HCT116 (cell line): ENCODE results near the gene EVX1.

Source experiments
- CTCF ChIP-seq, 3 experiments: fragments of 200-600 bp in 1 of 3; sonication (generic) in 1 of 3; IDR thresholded peaks in 2 of 3; conservative IDR thresholded peaks in 1 of 3; 2 replicates each; pipeline ENCODE4 v1.5.1; 2012 to 2017; ENCODE audit warnings: low read depth in 2 of 3, low read length in 2 of 3, antibody characterized with exemption in 1 of 3, borderline replicate concordance in 1 of 3, control low read depth in 1 of 3, mild to moderate bottlenecking in 1 of 3, mixed read lengths in 1 of 3, mixed run types in 1 of 3, moderate library complexity in 1 of 3; ENCODE audit not compliant: insufficient read depth in 1 of 3
- EGR1 ChIP-seq: IDR thresholded peaks from 2 replicates; pipeline ENCODE4 v1.6.1; 2012; ENCODE audit warnings: low read depth
- POLR2A ChIP-seq: IDR thresholded peaks from 2 replicates; pipeline ENCODE4 v1.7.0; 2011; ENCODE audit warnings: borderline replicate concordance; ENCODE audit not compliant: insufficient read depth, insufficient read length; ENCODE audit errors: extremely low read depth
- POLR2AphosphoS5 ChIP-seq: IDR thresholded peaks from 2 replicates; pipeline ENCODE4 v1.6.1; 2011; ENCODE audit warnings: mild to moderate bottlenecking, low read depth, low read length, moderate library complexity
- RAD21 ChIP-seq: IDR thresholded peaks from 2 replicates; pipeline ENCODE4 v1.6.1; 2012; ENCODE audit warnings: low read depth, mild to moderate bottlenecking
- TF ChIP-seq, protein P1 (sequence below): IDR thresholded peaks from 2 replicates; pipeline ENCODE4 v1.6.1; 2012; ENCODE audit warnings: low read depth

DNA sequence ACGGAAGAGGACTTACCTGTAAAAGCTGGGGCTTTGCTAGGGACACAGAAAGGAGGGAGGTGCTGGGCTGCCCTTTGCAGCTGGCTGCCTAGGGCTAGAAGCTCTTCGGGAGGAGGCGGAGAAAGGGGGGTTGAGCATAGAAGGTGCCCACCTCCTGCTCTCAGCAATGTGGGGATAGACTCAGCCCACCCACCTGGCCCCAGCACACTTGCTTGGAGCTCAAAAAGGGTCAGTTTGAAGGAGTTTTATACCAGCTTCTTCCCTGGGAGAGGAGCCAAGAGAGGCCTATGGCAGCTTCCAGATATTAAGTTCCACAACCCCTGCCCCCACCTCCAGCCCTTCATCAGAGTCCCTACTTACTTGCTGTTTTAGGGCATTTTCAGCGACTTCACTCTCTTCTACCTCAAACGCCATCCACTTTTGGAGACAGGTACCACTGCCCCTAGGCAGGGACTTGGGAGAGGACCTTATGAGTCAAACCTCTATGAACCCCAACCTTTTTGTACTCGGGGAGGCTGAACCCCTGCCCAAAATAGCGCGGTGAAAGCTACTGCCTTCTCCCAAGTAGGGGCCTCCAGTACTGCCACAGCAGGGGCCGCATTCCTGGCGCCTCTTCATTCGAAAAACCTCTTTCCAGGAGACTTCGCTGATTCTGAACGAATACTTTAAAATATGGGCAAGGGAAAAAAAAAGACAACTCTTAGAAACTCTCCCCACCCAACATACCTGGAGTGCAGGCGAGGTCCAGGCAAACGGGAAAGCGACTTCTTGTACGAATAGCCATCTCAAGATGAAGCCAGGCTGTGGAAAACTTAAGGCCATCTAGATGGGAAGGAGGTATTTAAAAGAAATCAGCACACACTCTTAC lies 1.2 kb upstream of the EVX1 start:
- TF ChIP-seq RAD21, result no peak
- no peak for TF ChIP-seq CTCF (IDR thresholded peaks at IDR 0.05 in 2 of 3, conservative IDR thresholded peaks at IDR 0.05 in 1 of 3; ENCODE audit: borderline replicate concordance in 1 of 3, insufficient read depth in 1 of 3, low read depth in 2 of 3, low read length in 2 of 3)
- no peak for TF ChIP-seq EGR1
- TF ChIP-seq POLR2A, result no peak
- no peak for TF ChIP-seq POLR2AphosphoS5
- TF ChIP-seq, protein P1, sequence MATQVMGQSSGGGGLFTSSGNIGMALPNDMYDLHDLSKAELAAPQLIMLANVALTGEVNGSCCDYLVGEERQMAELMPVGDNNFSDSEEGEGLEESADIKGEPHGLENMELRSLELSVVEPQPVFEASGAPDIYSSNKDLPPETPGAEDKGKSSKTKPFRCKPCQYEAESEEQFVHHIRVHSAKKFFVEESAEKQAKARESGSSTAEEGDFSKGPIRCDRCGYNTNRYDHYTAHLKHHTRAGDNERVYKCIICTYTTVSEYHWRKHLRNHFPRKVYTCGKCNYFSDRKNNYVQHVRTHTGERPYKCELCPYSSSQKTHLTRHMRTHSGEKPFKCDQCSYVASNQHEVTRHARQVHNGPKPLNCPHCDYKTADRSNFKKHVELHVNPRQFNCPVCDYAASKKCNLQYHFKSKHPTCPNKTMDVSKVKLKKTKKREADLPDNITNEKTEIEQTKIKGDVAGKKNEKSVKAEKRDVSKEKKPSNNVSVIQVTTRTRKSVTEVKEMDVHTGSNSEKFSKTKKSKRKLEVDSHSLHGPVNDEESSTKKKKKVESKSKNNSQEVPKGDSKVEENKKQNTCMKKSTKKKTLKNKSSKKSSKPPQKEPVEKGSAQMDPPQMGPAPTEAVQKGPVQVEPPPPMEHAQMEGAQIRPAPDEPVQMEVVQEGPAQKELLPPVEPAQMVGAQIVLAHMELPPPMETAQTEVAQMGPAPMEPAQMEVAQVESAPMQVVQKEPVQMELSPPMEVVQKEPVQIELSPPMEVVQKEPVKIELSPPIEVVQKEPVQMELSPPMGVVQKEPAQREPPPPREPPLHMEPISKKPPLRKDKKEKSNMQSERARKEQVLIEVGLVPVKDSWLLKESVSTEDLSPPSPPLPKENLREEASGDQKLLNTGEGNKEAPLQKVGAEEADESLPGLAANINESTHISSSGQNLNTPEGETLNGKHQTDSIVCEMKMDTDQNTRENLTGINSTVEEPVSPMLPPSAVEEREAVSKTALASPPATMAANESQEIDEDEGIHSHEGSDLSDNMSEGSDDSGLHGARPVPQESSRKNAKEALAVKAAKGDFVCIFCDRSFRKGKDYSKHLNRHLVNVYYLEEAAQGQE, result no peak
